ENCODE measurements around the gene TOX2. TPM values are rescaled to one million over a fixed set of nuclear protein-coding genes. Genes with fewer than 3 reads are reported as not detected.

Gene TOX2, protein sequence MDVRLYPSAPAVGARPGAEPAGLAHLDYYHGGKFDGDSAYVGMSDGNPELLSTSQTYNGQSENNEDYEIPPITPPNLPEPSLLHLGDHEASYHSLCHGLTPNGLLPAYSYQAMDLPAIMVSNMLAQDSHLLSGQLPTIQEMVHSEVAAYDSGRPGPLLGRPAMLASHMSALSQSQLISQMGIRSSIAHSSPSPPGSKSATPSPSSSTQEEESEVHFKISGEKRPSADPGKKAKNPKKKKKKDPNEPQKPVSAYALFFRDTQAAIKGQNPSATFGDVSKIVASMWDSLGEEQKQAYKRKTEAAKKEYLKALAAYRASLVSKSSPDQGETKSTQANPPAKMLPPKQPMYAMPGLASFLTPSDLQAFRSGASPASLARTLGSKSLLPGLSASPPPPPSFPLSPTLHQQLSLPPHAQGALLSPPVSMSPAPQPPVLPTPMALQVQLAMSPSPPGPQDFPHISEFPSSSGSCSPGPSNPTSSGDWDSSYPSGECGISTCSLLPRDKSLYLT
- total RNA-seq: 5.5 and 11.8 TPM in 2 replicates

DNA sequence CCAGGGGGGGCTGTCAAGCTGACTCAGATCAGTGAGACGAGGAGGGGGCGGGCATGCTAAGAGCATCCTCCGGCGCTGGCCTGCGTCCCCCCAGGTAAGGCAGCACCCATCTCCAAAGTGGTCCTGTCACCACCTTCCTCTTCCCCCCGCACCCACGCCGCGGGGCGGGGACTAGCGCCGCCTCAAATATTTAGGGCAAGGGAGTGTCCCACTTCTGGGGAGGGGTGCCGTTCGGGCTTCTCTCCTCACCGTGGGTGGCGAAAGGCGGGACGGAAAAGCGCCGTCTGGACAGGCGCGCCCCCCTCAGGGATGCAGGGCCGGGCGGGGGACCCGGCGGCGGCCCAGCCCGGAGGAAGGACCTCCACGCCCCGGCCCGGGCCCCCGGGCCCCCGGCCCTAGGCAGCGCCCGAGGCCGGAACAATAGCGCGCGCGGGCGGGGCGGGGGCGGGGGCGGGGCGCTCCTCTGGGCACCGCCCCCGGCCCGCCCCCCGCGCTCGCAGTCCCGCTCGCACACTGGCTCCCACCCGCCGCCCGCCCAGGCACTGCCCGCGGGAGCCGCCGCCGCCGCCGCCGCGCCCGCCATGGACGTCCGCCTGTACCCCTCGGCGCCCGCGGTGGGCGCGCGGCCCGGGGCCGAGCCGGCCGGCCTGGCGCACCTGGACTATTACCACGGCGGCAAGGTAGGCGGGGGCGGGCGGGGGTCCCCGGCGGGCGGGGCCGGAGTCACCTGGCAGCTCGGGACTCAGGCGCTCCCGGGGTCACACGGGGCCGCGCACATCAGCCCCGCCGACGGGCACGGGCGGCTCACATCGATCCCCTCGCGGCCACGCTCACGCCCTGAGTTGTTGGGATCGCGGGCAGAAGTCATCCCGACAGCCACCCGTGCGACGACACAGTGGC is at the start of gene TOX2:
Gene TOX2 (plus strand): TSS at position 542 of the 900 bp plus-strand sequence. CDS start 40 bp downstream, at position 582.

Small RNA genes within 50 kb of the gene (small RNA-seq; reads per million reads assigned to genes)
- not detected for gene RN7SL443P

Other genes starting within 250 kb of the TOX2 start
- 51.2 and 67.0 TPM in 2 replicates for gene MYBL2, start 247.7 kb upstream of the TOX2 start, total RNA-seq
- not detected in 2 replicates for gene GTSF1L, start 187.8 kb upstream of the TOX2 start, total RNA-seq